CD4-positive, alpha-beta T cell treated with Interleukin-17A for 4 hours (primary cell): ENCODE data around the gene TAF7.
"Not testable (repeated sequence)": the region's sequence is repeated elsewhere in the genome, so short reads cannot be mapped to it uniquely, and the experiment has no call there.

ENCODE experiments used
- DNase-seq: peaks from one replicate; pipeline ENCODE4 v3.0.0-alpha.2; 2020; ENCODE audit warnings: mixed read lengths

TAF7 gene

GRCh38 chr5:141338538-141339306, 18.1 kb upstream of the TAF7 start, which contains the start of gene PCDHGA2:
TSS of gene PCDHGA2 (plus strand) at chr5:141338760.
- no peak for DNase-seq

- not testable (repeated sequence) for DNase-seq
Observed at GRCh38 chr5:141332571-141332970, 12.0 kb upstream of the TAF7 start.

GRCh38 chr5:141330299-141331080, 9.9 kb upstream of the TAF7 start, which contains the start of gene PCDHGA1:
TSS of gene PCDHGA1 (plus strand) at chr5:141330514.
- DNase-seq = peak; percentile 41

- DNase-seq = no peak
Observed at GRCh38 chr5:141328231-141328630, 7.6 kb upstream of the TAF7 start.

- DNase-seq = peak; percentile 76
Observed at GRCh38 chr5:141326088-141326854, 5.7 kb upstream of the TAF7 start.

- no peak for DNase-seq
Observed at GRCh38 chr5:141322261-141322660, 1.7 kb upstream of the TAF7 start.

GRCh38 chr5:141319699-141320098, 885 bp downstream of the TAF7 start:
- DNase-seq = no peak

- no peak for DNase-seq
Observed at GRCh38 chr5:141319202-141319601, 1.4 kb downstream of the TAF7 start.

GRCh38 chr5:141316963-141317362, 3.6 kb downstream of the TAF7 start:
- not testable (repeated sequence) for DNase-seq

- DNase-seq = no peak
Observed at GRCh38 chr5:141313711-141314110, 6.9 kb downstream of the TAF7 start.

- DNase-seq = no peak
Observed at GRCh38 chr5:141306630-141307029, 14.0 kb downstream of the TAF7 start.

GRCh38 chr5:141303756-141304155, 16.8 kb downstream of the TAF7 start, which contains the start of gene SLC25A2:
TSS of gene SLC25A2 (minus strand) at chr5:141304049. CDS start at chr5:141303865, 184 bp downstream.
- no peak for DNase-seq

- DNase-seq = no peak
Observed at GRCh38 chr5:141298376-141298775, 22.2 kb downstream of the TAF7 start.

- no peak for DNase-seq
Observed at GRCh38 chr5:141272906-141273305, 47.7 kb downstream of the TAF7 start.

GRCh38 chr5:141269195-141269594, 51.4 kb downstream of the TAF7 start:
- DNase-seq = no peak
